ENCODE data around the gene YWHAG. TPM values are rescaled to one million over a fixed set of nuclear protein-coding genes. Genes with fewer than 3 reads are reported as not detected.
A peak's percentile ranks its signal among the peaks of the same experiment; 100 is the strongest.

The YWHAG gene
- total RNA-seq, 1 donor from 2014 or later: 205 TPM

- peak overlapping the region; percentile 81 for H3K27ac Mint-ChIP-seq (ENCODE audit: unreplicated experiment)
- H3K4me1 Mint-ChIP-seq (ENCODE audit: low read depth): peaks cover 68% of the 10 kb centered on the region
- H3K4me3 Mint-ChIP-seq (ENCODE audit: unreplicated experiment): no peak overlapping the region
- no peaks in the 10 kb centered on the region for H3K27me3 Mint-ChIP-seq (ENCODE audit: low read depth)
- H3K9me3 Mint-ChIP-seq (ENCODE audit: low read depth): no peaks in the 10 kb centered on the region
- peaks cover 14% of the 10 kb centered on the region for H3K36me3 Mint-ChIP-seq (ENCODE audit: low read depth)
- TF ChIP-seq CTCF (IDR thresholded peaks at IDR 0.05): no peak
- DNase-seq (ENCODE audit: low spot score): no peak
These were observed 24.3 kb downstream of the YWHAG start for GRCh38 chr7:76334320-76334967.

GRCh38 chr7:76333511-76334101 is 25.2 kb downstream of the YWHAG start:
- peaks cover 63% of the 10 kb centered on the region for H3K4me1 Mint-ChIP-seq (ENCODE audit: low read depth)
- H3K4me3 Mint-ChIP-seq (ENCODE audit: unreplicated experiment): no peak overlapping the region
- no peaks in the 10 kb centered on the region for H3K9me3 Mint-ChIP-seq (ENCODE audit: low read depth)
- peaks cover 20% of the 10 kb centered on the region for H3K36me3 Mint-ChIP-seq (ENCODE audit: low read depth)
- H3K27me3 Mint-ChIP-seq (ENCODE audit: low read depth): no peaks in the 10 kb centered on the region
- TF ChIP-seq CTCF (IDR thresholded peaks at IDR 0.05): no peak
- no peak for DNase-seq (ENCODE audit: low spot score)
- H3K27ac Mint-ChIP-seq (ENCODE audit: unreplicated experiment): peak overlapping the region; percentile 81

GRCh38 chr7:76332078-76332477 is 26.7 kb downstream of the YWHAG start:
- no peaks in the 10 kb centered on the region for H3K9me3 Mint-ChIP-seq (ENCODE audit: low read depth)

GRCh38 chr7:76330673-76331072 is 28.1 kb downstream of the YWHAG start:
- TF ChIP-seq CTCF (IDR thresholded peaks at IDR 0.05): no peak
- DNase-seq (ENCODE audit: low spot score): no peak
- peaks cover 53% of the 10 kb centered on the region for H3K4me1 Mint-ChIP-seq (ENCODE audit: low read depth)
- no peaks in the 10 kb centered on the region for H3K9me3 Mint-ChIP-seq (ENCODE audit: low read depth)
- H3K4me3 Mint-ChIP-seq (ENCODE audit: unreplicated experiment): no peak overlapping the region
- H3K27me3 Mint-ChIP-seq (ENCODE audit: low read depth): no peaks in the 10 kb centered on the region
- H3K27ac Mint-ChIP-seq (ENCODE audit: unreplicated experiment): peak overlapping the region; percentile 0
- peaks cover 32% of the 10 kb centered on the region for H3K36me3 Mint-ChIP-seq (ENCODE audit: low read depth)

More at GRCh38 chr7:76332078-76332477, 26.7 kb downstream of the YWHAG start:
- Mint-ChIP-seq H3K27me3 (ENCODE audit: low read depth) (no peaks in the 10 kb centered on the region), H3K4me3 (ENCODE audit: unreplicated experiment) (no peak overlapping the region), H3K4me1 (ENCODE audit: low read depth) (peaks cover 54% of the 10 kb centered on the region), H3K36me3 (ENCODE audit: low read depth) (peaks cover 26% of the 10 kb centered on the region), H3K27ac (ENCODE audit: unreplicated experiment) (no peak overlapping the region)
- TF ChIP-seq CTCF (IDR thresholded peaks at IDR 0.05): no peak
- DNase-seq (ENCODE audit: low spot score): no peak

GRCh38 chr7:76330261-76330660 is 28.5 kb downstream of the YWHAG start:
- no peaks in the 10 kb centered on the region for H3K9me3 Mint-ChIP-seq (ENCODE audit: low read depth)
- peaks cover 53% of the 10 kb centered on the region for H3K4me1 Mint-ChIP-seq (ENCODE audit: low read depth)
- peak overlapping the region; percentile 1 for H3K27ac Mint-ChIP-seq (ENCODE audit: unreplicated experiment)
- H3K36me3 Mint-ChIP-seq (ENCODE audit: low read depth): peaks cover 32% of the 10 kb centered on the region
- DNase-seq (ENCODE audit: low spot score): no peak
- H3K27me3 Mint-ChIP-seq (ENCODE audit: low read depth): no peaks in the 10 kb centered on the region
- TF ChIP-seq CTCF (IDR thresholded peaks at IDR 0.05): no peak
- no peak overlapping the region for H3K4me3 Mint-ChIP-seq (ENCODE audit: unreplicated experiment)
